Esophagus mucosa (tissue), 1 donor: Measurements from ENCODE around the gene ID2. TPM values are rescaled to one million over a fixed set of nuclear protein-coding genes. Genes with fewer than 3 reads are reported as not detected.
"Not testable (repeated sequence)": the region's sequence is repeated elsewhere in the genome, so short reads cannot be mapped to it uniquely, and the experiment has no call there.

ENCODE experiments used
- ATAC-seq: fragments of 200-7000 bp; cut with Tn5 transposase; one replicate; pipeline ENCODE4 v1.9.1; 2020
- total RNA-seq: library from RNA; stranded (reverse); gene quantifications from one replicate; pipeline ENCODE4 v1.2.4, GENCODE V29; 2023
- donor health status: DM: yes; HTN: yes; CAD: no.

The ID2 gene
- total RNA-seq, 1 donor from 2014 or later: 3.8 TPM

DNA sequence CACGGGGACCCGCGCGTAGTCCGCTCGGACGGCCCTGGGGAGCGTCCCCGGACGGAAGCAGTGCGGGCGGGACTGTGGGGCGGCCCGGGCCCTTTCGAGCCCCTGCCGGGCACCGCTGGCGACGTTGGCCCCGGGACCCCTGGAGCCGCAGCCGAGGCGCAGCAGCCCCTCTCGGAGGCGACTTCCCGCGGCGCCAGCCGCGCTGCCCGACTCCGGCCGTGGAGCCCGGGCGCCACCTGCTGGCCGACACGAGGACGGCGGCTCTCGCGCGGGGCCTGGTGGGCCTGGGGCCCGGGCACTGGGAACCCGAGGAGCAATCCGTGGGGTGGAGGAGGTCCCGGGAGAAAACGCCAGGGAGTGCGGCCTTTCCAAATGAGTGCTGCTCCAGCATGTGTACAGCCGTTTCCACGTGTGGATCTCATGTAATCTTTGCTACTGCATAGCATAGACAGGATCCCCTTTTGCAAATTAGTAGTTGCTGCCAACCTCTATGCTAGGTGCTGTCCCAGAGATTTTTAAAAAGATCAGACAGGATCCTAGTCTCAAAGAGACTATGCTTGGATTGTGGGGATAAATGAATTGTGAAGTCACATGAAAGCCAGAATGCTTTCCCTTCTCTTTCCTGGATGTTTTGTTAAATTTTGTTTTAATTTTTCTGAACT, 4.0 kb downstream of the ID2 start:
- ATAC-seq: peak; percentile 42

DNA sequence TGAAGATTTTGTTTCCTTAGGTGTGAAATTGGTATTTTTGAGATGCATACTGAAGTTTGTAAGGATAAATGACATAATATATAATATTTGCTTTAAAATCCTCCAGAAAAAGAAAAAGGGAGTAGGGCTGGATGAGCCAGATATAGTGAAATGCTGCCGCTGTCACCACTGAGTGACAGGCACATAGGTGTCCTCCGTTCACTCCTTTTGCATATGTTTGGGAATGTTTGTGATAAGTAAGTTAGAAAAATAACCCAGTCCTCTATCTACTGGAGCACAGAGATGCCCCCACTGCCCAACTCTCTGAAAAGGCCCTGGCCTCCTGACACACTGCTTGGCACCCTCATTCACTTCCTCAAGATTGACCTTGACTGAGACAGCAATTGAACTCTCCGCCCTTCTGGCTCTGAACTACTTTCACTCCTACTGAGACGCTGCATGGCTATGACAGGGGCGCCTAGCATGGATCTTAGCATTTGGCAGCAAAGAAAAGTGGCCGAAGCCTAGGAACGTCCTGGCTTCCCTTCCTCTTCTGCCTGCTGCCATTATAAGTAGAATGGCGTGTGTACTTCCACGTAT, 10.1 kb downstream of the ID2 start:
- ATAC-seq: peak; percentile 20

DNA sequence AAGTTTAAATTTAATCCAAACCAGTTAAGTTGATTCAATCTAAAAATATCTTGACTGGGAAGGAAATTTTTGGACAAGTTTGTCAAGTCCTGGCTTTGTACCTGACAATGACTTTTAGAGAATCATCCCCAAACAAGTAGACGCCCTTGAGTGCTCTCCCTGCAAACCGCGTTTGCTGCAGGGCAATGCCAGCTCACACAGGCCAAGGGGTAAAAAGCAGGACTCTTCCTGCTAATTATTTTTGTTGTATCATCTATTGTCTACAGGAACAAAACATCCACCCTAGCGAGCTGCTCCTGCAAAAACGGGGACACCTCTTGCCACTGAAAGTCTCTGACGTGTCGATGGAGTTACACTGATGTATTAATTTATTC, 10.9 kb downstream of the ID2 start:
- peak; percentile 55 for ATAC-seq

DNA sequence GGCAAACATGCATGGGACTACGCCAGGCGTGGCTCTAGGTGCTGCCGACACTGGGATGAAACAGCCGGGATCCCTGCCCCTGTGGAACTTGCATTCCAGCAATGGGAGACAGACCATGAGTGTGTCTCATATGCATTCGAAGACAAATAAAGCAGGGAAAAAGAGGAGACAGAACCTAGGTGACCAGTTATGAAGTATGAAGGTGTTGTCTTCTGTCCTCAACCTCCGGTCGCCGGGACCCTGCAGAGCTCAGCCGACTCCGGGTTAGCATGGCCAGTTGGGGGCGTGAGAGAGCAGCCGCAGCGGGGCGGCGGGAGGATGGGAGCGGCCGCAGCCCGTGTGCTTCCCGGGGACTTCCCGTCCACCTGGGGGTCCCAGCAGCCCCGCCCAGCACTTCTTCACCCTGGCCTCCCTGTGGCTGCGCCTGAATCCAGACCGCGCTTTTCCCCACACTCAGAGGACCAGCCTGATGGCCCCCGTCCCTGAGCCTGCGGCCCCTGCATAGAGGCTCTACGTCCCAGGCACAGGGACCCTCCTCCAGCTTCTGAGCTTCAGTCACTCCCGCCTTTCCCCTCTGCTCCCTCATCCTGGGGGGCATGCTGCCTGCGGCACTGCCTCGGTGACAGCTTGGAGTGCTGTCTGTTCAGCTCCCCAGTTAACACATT, 11.4 kb downstream of the ID2 start:
- ATAC-seq: peak; percentile 64

DNA sequence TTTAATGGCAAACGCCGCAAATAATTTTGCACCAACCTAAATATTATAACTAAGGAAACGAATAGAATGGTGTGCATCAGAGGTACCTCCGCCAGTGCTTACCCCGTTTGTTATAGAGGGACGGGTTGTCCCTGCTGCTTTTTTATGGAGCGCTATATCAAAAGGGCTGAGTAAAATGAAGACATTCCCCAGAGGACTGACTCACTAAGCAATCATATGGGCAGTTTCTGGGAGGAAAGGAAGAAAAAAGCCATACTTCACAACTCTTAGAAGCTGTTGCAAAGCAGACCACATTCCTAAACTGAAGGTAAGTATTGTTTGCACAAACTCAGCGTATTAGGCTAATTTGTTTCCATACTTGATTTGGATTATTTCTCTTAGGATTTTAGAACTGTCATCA, 12.9 kb downstream of the ID2 start:
- ATAC-seq: no peak

DNA sequence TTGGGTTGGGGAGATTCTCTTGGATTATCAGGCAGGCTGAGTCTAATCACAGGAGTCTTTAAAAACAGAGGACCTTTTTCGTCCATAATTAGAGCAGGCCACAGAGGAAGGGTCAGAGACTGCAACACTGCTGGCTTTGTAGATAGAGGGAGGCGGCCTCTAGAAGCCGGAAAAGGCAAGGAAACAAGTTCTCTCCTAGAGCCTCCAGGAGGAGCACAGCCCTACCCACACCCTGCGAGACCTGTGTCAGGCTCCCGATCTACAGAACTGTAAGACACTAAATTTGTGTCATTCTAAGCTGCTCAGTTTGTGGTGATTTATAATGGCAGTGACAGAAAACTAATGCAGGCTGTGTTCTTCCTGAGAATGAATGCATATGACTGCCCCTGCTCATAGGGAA, 15.3 kb downstream of the ID2 start:
- ATAC-seq: no peak

DNA sequence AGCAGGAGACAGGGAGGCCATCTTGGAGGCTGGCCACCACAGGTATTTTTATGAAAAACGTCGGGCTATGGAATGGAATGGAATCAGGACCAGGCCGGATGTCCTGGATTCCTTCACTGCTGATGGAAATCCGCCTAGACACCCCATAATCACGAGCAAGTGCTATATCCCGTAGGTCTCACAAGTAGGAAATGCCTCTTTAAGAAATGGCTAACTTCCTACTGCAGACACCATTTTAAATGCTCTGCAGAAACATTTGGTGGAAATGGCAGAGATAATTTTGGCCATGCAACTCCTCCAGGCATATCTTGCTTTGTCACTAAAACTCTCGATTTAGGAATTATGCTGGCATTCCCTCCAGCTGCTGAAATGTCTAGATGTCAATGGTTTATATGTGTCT, 18.0 kb downstream of the ID2 start:
- ATAC-seq: no peak

DNA sequence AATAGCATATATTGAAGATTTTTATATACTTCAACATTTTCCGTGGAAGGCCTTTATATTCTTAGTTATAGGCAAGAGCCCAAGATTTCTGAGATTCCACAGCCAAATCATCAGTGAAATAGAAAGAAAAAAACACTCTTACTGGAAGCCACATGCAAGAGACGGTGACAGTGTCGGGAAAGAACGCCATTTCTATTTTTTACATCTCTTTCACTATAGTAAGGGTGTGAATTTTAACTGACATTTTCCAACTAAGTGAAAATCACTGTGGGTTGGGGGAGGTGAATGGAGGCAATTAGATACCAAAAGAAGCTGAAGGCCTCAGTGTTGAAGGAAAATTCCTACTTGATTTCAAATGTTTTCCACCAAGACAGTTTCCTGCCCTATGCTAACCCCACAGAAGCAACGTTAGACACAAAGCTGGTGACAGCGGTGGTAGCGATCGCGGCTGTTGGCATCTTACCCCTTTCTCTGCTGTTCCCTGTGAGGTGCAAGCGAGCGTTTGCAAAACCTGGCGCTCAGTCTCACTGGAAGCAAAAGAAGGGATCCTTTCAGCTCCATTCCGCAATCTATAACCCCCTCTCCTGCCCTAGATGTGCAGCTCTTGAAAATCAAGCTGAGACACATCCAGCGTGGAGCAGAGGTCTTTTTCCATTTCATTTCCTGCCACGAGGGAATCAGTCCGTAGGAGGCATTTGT, 20.0 kb downstream of the ID2 start:
- no peak for ATAC-seq

DNA sequence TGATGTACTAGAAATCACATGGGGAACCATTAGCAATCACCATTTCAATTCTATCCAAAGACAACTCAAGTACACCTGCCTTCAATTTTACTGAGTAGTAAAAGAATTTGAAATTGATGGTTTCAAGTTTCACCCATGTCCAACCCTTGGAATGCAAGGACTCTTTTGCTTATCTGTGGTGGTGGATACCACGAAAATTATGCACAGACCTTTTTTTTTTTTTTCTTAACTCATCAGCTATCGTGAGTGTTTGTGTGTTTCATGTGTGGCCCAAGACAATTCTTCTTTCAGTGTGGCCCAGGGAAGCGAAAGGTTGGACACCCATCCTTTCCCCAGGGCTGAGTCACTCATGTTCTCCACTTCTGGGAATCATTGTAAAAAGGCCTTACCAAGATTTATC, 23.1 kb downstream of the ID2 start:
- ATAC-seq: no peak

DNA sequence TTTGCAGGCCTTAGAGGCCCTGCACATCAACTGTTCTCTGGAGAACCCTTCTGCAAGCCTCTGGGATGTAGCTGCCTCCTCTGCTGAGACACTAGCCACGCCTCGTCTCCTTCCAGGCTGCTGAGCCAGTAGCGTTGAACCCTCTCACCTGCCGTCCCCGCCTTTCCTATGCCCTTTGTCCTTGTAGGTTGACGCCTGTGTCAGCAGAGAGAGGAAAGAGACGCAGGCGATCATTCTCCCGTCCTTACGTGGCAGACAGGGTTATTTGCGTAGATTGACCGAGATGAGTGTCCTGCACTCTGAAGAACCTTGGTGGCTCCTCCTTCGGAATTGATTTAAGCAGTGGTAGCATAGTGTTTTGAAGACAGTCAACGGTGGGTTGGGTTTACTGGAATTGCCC, 27.8 kb downstream of the ID2 start:
- ATAC-seq: no peak

DNA sequence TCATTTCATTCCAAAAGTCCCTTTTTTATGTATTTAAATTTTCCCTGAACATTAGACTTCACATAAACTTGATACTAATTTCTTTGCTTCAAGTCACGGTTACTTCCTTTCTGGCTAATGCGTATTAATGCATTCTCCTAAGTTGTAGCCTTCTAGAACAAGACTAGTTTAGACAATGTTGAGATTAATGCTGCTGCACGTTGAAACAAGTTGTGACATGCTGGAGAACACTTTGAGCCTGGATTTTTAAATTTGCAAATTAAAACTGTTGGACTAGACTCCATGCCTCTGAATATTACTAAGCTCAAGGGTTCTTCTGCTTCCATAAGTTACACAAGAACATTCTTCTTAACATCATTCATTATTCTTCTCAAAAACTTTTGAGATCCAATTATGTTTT, 29.1 kb downstream of the ID2 start:
- ATAC-seq: peak; percentile 37

DNA sequence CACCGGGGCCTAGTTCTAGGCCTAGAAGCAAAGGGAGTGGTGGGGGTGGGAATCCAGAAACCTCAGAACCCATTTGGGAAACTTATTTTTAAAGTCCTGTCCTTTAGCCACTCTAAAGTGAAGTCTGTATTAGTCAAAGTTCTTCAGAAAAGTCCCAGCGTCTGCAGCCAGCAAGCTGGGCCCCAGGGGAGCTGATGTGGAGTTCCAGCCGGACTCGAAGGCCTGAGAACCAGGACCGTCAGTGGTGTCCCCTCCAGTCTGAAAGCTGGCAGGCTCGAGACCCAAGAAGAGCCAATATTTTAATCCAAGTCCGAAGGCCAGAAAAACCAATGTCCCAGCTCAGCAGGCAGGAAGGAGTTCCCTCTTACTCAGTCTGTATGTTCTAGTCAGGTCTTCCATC, 32.4 kb downstream of the ID2 start:
- ATAC-seq: no peak

DNA sequence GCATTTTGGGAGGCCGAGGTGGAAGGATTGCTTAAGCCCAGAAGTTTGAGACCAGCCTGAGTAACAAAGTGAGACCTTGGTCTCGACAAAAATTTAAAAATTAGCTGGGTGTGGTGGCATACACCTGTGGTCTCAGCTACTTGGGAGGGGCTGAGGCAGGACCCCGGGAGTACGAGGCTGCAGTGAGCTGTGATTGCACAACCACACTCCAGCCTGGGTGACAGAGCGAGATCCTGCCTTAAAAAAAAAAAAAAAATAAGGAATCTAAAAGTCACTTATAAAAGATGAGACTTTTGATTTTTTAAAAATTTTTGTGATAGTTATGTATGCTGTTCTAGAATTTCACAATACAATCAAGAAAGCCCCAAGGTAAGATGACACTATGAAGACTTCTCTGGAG, 33.1 kb downstream of the ID2 start:
- ATAC-seq: no peak

DNA sequence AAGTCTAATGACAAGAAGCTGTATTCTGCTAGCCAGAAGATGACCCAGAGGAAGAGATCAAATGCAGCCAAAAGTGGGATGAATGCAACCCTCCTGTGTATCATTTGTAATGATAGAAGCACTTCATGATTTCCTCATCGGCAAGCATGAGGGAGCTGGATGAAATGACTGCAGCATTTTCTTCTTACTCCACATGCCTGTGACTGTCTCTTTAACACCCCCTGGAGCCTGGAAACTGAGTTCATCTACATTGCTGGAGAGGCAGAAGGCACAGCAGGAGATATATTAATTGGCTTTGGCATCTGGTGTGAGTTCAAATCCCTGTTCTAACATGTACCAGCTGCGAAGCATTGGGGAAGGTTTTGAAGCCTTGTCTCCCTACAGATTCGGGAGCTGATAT, 37.7 kb downstream of the ID2 start:
- peak; percentile 43 for ATAC-seq

DNA sequence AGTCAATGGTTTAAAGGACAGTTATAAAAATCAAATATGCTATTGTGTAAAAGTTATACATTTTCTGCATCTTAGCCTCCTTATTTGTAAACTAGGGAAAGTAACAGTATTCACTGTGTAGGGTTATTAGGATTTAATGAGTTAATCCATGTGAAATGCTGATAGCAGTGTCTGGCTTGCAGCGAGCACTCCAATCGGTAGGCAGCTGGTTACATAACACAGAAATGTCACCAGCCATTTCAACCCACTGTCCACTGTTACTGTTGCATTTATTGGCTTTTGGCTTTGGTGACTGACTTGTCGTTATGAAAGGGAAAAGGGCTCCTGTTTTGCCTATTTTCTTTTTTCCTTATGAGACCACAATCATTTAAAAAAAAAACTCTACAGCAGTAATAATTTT, 38.9 kb downstream of the ID2 start:
- no peak for ATAC-seq

DNA sequence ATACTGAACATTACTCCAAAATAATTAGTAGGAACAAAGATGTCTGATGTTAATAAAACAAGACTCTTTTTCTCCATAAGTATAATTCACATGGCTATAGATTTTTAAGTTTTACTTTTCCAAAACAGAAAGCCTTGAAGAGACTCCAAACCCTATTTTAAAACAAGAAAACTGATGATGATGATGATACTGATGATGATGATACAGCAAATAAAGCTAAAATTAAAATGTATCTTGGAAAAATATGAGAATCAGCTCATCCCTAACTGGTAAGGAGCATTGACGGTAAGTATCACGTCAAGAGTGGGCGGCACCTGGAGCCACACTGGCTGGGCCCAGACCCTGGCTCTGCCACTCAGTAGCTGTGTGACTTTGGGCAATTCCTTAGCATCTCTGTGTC, 39.6 kb downstream of the ID2 start:
- ATAC-seq: no peak

DNA sequence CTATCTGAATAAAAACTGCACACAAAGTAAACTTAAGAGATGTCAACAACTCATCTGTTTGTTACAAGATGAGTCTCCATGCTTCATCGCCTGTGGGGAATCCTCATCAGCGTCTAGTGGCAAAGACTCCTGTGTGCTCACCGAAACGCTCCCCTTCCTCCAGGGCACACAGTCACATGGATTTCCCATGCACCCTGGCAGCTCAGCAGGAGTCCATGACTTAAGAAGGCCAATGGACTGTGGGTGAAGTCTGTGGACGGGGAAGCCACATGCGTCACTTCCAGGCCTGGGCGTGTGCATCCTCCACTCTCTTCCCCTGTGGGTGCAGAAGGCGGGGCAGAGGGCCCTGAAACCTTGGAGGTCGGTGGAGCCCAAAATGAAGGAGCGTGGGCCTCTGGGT, 41.1 kb downstream of the ID2 start:
- ATAC-seq: no peak

DNA sequence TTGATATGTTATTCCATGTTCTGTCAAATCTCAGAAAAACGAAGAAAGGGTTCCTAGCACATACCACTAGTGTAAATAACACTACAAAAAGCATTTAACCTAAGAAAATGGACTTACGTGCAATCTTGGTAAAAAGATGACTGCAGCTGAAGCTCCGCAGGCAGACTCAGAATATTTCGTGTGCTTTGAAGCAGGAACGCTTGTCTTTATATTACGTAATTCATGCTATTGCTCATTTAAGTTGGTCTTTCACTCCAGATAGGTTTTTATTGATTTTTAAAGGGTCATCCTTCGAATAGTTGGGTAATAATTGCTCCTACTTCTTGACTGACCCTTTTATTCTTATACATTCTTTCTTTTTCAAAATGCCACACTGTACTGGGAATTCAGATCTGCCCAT, 44.0 kb downstream of the ID2 start:
- no peak for ATAC-seq

DNA sequence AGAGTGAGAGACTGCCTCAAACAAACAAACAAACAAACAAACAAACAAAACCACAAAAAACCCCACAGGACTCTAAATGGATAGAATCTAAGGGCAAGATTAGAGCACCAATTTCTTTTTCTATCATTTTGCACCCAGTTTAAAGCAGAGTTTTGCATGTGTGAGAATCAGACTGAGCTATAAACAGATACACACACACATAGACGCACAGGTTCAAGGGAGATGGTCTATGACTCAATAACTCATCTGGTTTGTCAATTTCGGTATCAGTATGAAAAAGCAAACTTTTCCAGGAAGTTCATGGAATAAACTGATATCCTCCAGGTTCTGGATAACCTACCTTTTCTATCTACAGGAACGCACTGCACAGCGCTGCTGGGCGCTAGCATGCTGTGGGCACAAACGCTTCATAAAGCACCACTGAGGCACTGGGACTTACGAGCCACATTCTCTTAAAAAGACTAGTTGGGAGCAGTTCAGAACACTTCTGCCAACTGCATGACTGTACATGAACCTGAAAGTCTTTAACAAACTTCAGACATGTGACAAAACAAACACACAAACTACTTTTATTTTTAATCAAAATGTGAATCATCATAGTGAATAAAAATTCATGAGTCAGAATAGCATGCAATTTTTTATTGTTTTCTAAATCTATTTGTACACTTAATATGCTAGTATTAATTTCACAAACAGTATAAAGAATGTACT, 46.6 kb downstream of the ID2 start:
- peak; percentile 23 for ATAC-seq

DNA sequence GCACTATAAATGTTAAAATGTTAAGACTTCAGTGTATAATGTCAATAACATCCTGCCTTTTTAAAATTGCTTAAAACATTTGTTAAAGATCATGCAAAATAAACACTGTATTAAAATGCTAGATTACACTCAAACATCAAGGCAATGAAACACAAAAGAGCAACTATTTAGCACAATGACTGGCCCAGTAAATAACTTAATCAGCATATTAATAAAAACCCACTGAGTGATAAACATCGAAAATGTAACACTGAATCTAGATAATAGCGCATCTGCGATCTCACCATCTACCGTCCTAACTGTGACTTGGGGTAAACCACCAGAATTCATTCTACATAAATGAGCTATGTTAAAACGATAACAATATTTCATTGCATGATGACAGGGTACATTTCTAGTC, 47.2 kb downstream of the ID2 start:
- ATAC-seq: not testable (repeated sequence)

DNA sequence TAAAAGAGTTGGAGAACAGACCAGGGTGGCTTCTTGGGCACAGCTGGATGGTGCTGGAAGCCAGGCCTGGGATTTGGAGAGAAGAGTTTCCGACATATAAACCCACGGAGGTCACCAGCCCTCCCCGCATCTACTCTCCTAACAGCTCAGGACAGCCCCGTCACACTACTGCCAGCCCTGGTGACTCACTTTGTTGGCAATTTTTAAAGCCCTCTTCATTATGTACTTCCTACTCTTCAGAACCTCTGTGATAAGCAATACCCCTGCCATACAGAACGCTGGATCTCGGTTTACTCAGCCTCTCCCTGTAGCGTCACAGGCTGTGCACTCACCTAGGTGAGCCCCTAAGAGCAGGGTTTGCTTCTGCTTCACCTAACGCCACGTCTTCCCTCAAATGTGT, 48.1 kb downstream of the ID2 start:
- no peak for ATAC-seq

DNA sequence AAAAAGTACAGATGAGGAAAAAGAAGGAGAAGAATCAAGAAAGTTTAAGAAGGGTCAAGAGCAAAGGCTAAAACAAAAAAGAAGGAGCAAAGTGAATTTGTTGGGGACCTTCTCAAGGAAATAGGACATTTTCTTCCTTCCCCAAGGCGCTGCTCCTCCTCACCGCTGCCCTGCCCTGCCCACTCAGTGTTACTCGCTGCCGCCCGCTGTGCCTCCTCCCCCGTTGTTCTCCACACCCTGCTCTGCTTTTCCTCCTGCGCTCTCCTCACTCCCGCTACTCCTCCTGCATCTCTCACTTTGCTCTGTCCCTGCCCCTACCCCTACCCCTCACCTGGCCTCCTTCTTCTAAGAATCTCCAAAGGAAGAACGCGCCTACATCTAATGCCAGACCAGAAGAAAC, 50.7 kb downstream of the ID2 start:
- ATAC-seq: no peak
